GM21447 (cell line): ENCODE data around the gene ZCCHC8.

Source experiments
- ATAC-seq: cut with Tn5 transposase; IDR thresholded peaks from one replicate; pipeline ENCODE4 v1.9.1; 2021; ENCODE audit not compliant: unreplicated experiment

The ZCCHC8 gene

GRCh38 chr12:122500685-122501488 lies at the start of gene ZCCHC8:
ZCCHC8 (minus strand) TSS chr12:122500932; CDS start chr12:122500840, 92 bp downstream.
- ATAC-seq: peak; percentile 87

DNA sequence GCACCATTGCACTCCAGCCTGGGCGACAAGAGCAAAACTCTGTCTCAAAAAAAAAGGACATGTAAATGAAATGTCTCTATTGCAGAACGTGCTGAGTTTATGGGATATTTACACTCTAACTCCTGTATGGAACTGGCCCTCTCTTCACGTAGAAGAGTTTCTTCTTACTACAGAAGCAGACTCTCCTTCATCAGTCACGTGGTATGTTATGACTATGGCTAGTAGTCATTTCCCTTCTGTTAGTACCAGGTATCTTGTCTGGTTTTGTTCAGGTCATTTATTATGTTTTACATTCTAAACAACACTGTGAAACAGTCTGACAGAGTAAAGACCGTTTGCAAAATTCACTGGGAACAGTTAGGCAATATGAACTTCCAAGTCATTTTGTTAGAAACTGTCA lies 46.6 kb upstream of the ZCCHC8 start:
- ATAC-seq: no peak

DNA sequence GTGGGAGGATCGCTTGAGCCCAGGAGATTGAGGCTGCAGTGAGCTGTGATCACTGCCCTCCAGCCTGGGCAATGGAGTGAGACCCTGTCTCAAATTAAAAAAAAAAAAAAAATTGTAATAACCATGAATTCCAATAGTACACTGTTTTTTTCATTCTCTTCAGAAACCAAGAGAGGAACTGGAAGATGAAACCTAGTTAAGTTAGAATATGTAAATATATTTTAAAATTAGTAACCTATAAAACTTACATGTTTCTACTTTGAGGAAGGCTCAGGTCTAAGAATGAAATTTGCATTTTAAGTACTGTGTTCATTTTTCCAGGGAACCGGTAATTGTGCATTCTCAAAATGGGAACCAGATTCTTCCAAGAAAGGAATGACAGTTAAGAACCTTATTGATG lies 45.1 kb upstream of the ZCCHC8 start:
- no peak for ATAC-seq

- ATAC-seq: no peak
Observed at GRCh38 chr12:122544537-122544936, 43.8 kb upstream of the ZCCHC8 start.

DNA sequence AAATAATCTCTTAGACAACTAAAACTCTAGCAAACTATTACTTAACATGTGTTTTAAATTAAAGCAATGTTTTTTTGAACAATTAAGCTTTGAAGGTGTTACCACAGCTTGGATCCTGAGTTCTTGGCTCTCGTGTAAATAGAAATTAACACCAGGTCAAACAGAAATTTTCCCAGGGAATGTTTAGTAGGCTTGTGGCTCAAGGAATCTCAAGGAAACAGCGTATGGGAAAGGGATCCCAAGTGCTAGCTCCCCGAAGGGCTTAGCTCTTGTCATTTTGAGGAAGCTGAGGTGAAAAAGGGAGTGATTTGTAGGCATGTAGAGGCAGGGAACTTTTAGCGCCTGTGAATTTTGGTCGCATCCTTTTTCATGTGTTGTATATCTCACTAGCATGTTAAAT lies 37.8 kb upstream of the ZCCHC8 start:
- ATAC-seq: no peak

DNA sequence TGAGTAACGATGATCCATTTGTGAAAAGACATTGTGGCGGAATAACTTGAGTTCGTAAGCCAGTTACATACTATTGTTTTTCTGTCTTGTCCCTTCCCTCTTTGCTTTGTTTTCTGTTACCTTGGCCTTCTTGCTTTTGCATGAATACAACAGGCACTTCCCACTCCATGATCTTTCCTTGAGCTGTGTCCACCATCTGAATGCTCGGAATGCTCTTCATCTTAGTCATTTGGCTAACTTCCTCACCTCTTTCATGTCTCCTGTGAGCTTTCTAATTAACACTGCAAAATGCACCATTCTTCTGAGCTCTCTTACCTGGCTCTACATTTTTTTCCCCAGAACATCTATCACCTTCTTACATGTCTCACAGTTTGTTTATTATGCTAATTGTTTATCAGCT lies 36.3 kb upstream of the ZCCHC8 start:
- no peak for ATAC-seq

DNA sequence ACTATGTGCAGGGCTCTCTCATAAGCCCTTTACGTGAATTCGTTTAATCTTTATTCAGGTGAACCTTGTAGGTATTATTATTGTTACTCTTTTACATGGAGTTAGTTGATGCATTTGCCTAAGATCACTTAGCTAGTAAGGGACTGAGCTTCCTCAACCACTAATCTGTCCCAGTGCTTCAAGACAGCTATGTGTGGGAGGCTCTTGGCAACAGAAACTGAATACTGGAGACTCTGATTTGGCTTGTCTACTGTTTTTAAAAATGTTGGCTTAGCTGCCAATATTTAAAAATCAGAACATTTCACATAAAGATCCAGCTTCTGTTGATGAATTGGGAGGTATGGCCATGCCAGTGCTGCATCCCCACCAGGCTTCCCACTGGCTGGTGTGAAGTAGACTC lies 33.1 kb upstream of the ZCCHC8 start:
- no peak for ATAC-seq

GRCh38 chr12:122528992-122529391 lies 28.3 kb upstream of the ZCCHC8 start:
- ATAC-seq: no peak

DNA sequence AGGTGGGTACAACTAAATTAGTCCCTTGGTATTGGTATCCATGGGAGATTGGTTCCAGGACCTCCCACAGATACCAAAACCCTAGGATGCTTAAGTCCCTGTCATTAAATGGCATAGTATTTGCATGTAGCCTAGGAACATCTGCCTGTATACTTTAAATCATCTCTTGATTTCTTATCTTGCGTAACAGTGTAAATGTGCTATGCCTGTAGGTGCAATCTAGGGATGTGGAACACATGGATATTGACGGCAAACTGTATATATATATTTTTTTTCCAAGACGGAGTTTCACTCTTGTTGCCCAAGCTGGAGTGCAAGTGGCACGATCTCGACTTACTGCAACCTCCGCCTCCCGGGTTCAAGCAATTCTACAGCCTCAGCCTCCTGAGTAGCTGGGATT lies 27.9 kb upstream of the ZCCHC8 start:
- no peak for ATAC-seq

DNA sequence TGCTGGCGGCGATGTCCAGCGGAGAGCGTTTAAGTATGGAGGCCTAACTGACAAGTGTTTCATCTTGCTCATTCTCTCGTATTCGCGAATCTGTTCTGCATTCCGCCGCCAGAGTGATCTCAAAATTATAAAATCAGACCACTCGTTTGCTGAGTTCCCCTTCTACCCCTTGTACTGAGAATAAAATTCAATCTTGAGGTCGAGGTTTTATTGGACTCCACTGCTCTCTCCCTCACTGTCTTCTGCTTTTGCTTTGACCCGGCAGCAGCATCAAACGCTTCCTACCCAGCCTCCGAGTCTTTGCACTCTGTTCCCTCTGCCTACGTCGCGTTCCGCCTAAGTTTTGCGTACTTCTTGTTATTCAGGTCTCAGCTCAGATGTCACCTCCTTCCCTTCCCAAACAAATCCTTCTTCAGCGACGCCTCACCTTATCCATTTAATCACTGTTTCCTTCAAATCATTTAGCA lies 26.8 kb upstream of the ZCCHC8 start:
- no peak for ATAC-seq

GRCh38 chr12:122526683-122527477 lies 26.1 kb upstream of the ZCCHC8 start, which contains the start of the genes KNTC1 and RSRC2:
KNTC1 (plus strand) TSS chr12:122527249; CDS start chr12:122530064, 2,815 bp downstream.
RSRC2 (minus strand) TSS chr12:122526936; CDS start chr12:122526853, 83 bp downstream.
- peak; percentile 87 for ATAC-seq

DNA sequence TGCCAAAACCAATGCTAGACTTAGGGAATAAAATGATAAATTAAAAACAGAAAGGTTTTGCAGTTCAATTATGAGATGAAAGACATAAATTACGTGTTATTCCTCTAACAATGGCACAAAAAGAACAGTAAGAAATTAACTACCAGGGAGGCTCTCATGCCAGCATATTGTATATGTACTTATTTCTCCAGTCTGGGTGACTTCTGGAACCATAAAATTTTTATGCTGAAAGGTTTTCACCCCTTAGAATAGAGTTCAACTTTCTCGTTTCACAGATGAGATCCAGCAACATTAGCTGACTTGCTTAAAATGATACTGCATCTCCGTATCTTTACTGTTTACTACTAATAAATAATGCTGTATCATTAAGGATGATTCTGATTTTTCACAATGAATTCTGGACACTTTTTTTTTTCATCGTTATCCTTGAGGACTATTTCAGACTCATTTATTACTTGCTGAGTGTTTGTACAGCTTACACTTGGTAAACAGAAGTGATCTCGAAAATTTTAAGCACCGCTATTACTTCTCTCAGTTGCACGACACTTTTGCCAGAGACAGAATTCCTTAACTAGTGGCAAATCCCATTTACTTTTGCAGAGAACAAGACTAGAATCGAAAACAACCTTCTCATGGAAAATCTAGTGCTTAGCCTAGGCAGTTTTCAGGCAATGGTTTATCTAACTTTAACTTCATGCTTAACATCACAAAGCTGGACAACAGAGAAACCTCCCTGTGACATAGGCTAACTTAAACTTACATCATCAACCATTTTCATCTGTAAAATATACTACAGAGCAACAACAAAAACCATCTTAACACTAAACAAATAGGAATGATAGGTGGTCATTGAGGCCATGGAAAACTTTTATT lies 23.4 kb upstream of the ZCCHC8 start:
- ATAC-seq: no peak

- ATAC-seq: no peak
Observed at GRCh38 chr12:122523280-122523679, 22.5 kb upstream of the ZCCHC8 start.

GRCh38 chr12:122520676-122521075 lies 19.9 kb upstream of the ZCCHC8 start:
- no peak for ATAC-seq

DNA sequence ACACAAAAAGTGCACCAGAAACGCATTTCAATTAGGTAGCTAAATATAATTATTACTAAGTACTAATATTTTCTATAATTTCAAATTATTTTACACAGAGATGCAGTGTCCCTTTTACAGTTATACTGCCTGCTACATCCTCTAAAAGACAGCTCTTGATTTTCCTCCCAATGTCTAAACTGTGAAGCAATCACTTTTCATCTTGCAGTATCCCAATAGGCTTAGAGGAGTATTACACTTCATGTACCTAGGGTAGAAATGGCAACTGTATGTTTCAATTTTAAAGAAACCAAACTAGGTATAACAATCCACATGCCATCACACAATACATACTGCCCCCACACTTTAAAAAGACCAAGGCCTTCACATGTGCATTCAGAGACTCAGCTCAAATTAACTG lies 18.7 kb upstream of the ZCCHC8 start:
- ATAC-seq: no peak

DNA sequence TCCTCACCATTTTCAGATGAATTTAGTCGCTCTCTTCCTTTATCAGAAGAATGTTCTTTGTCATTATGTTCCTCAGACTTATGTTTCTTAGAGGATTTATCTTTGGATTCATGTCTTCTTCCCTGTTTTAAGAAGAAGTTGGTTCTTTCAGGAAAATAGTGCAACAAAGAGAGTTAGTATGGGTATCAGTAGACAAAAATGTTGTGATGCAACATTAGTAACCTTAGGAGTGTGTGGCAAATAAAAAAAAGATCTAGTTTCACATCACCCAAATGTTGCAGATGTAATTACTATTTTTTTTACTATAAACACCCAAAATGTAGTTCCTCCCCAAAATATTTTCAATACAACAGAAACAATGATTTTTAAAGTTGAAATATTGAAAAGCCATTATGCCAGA lies 18.2 kb upstream of the ZCCHC8 start:
- no peak for ATAC-seq

DNA sequence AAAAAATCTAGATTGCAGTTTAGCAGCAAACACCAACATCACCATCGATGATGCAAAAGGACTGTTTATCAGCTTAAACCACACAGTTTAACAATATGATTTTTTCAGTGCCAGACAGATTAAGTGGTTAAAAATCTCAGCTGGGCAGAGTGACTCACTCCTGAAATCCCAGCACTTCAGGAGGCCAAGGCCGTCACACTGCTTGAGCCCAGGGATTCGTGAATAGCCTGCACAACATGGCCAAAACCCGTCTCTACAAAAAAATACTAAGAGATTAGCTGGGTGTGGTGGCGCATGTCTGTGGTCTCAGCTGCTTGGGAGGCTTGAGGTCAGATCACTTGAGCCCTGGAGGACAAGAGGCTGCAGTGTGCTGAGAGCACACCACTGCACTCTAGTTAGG lies 17.1 kb upstream of the ZCCHC8 start:
- no peak for ATAC-seq

DNA sequence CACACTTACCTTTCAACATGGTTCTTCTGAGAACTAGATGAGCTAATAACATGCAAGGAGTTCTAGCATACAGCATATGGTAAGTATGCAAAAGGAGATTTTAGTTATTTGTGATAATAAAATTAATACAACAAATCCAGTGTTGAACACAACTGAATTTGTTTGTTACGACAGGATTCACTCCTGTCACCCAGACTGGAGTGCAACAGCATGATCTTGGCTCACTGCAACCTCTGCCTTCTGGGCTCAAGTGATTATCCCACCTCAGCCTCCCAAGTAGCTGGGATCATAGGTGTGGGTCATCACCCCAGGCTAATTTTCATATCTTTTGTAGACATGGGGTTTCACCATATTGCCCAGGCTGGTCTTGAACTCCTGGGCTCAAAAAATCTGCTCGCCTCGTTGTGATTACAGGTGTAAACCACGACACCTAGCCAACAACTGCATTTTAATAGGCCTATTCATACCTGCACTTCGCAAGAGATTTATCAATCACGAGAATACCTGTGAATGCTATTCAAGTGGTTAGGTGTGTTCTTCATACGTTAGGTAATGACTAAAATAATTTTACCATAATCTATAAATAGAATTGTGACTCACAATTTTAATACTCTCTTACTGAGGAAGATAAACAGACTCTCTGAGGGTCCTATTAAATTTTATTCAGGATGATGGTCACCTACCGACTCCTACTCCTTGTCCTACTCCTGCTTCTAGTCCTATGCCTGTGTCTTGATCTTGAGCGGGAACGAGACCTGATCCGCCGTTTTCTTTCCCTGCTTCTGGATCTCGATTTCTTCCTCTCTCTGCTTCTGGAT lies 16.0 kb upstream of the ZCCHC8 start:
- ATAC-seq: no peak

DNA sequence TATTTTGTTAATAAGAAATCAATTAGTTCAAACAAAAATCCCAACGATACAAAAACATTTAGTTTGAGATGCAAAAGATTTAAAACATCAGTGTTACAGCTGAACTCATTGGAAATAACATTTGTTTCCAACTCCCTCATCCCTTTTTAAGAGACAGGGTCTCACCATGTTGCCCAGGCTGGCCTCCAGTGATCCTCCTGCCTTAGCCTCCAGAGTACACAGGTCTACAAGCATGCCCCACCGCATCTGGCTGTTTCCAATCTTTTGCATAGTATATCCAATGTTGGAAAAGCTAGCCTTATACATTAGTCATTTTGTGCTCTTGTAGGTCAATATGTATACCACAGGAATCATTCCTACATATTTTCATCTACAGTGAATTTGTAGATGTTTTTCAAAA lies 14.5 kb upstream of the ZCCHC8 start:
- ATAC-seq: no peak

- no peak for ATAC-seq
Observed at GRCh38 chr12:122513660-122514059, 12.9 kb upstream of the ZCCHC8 start.
